Pons (tissue), 1 donor: ENCODE results near the gene SLC25A41.

ENCODE experiments used
- DNase-seq: peaks from one replicate; pipeline ENCODE4 v3.0.0-alpha.2; 2016; ENCODE audit warnings: low spot score

Gene SLC25A41

GRCh38 chr19:6433663-6434062 lies at the start of gene SLC25A41:
SLC25A41 (minus strand) TSS chr19:6433763; CDS start chr19:6433693, 70 bp downstream.
- DNase-seq: no peak

- DNase-seq: no peak
Observed at GRCh38 chr19:6483235-6483634, 49.7 kb upstream of the SLC25A41 start.

GRCh38 chr19:6482343-6482686 lies 48.8 kb upstream of the SLC25A41 start:
- no peak for DNase-seq

- peak; percentile 57 for DNase-seq
Observed at GRCh38 chr19:6481541-6482342, 48.2 kb upstream of the SLC25A41 start, which contains the start of gene DENND1C. DENND1C (minus strand) TSS chr19:6481787; CDS start chr19:6481695, 92 bp downstream.

- no peak for DNase-seq
Observed at GRCh38 chr19:6480848-6481415, 47.4 kb upstream of the SLC25A41 start.

- DNase-seq: no peak
Observed at GRCh38 chr19:6479836-6480398, 46.4 kb upstream of the SLC25A41 start.

GRCh38 chr19:6478815-6479214 lies 45.3 kb upstream of the SLC25A41 start:
- DNase-seq: no peak

GRCh38 chr19:6476896-6477431 lies 43.4 kb upstream of the SLC25A41 start:
- no peak for DNase-seq

- peak; percentile 74 for DNase-seq
Observed at GRCh38 chr19:6476155-6476895, 42.8 kb upstream of the SLC25A41 start.

GRCh38 chr19:6475321-6476108 lies 42.0 kb upstream of the SLC25A41 start:
- DNase-seq: no peak

GRCh38 chr19:6473647-6474046 lies 40.1 kb upstream of the SLC25A41 start:
- no peak for DNase-seq

GRCh38 chr19:6472713-6473112 lies 39.1 kb upstream of the SLC25A41 start:
- no peak for DNase-seq

GRCh38 chr19:6471076-6471475 lies 37.5 kb upstream of the SLC25A41 start:
- no peak for DNase-seq

GRCh38 chr19:6470173-6470572 lies 36.6 kb upstream of the SLC25A41 start:
- no peak for DNase-seq

GRCh38 chr19:6467384-6467783 lies 33.8 kb upstream of the SLC25A41 start:
- DNase-seq: no peak

- no peak for DNase-seq
Observed at GRCh38 chr19:6466526-6467248, 33.1 kb upstream of the SLC25A41 start.

GRCh38 chr19:6465663-6466062 lies 32.1 kb upstream of the SLC25A41 start:
- DNase-seq: no peak

GRCh38 chr19:6465006-6465405 lies 31.4 kb upstream of the SLC25A41 start:
- DNase-seq: no peak

GRCh38 chr19:6464070-6464873 lies 30.7 kb upstream of the SLC25A41 start, which contains the start of gene CRB3:
CRB3 (plus strand) TSS chr19:6464271; CDS start chr19:6464702, 431 bp downstream.
- DNase-seq: no peak
